T-helper 22 cell (primary cell): ENCODE results near the gene PM20D2.

ENCODE experiments used
- DNase-seq: peaks from one replicate; pipeline ENCODE4 v3.0.0-alpha.2; 2020; ENCODE audit warnings: low read depth

The PM20D2 gene

DNA sequence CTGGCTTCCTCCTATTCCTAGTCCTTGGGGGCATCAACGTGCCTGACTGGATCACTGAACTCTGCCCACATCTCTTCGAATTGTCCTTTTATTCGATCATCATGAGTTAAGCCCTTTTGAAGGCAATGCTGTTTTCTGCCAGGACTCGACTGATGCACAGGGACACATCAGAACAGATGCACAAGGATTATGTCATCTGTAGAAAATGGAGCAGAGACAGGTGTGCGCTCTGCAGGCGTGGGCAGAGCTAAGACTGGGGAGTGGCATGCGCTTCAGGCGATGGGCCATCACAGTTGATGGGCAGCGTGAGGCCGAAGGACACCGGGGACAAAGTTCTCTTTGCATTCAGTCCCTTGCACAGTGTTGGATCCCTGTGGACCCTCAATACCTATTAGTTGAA, 58.2 kb downstream of the PM20D2 start:
- no peak for DNase-seq

DNA sequence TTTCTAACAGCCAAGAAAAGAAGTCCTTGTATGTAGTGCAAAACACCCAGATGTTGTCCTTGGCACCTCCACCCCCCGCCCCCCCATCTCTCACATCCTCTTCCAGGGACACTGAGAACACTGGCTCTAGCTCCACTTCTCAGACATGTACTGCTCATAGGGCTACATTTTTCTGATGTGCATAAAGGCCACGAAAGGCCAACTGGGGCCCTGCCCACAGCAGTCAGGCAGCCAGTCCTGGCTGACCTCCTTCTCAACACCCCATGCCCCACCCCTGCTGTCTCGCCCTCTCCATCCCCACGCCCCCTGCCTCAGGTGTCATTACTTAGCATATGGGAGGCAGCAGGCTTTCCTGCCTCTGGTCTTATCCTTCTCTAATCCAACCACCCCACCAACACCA, 60.0 kb downstream of the PM20D2 start:
- DNase-seq, result no peak

DNA sequence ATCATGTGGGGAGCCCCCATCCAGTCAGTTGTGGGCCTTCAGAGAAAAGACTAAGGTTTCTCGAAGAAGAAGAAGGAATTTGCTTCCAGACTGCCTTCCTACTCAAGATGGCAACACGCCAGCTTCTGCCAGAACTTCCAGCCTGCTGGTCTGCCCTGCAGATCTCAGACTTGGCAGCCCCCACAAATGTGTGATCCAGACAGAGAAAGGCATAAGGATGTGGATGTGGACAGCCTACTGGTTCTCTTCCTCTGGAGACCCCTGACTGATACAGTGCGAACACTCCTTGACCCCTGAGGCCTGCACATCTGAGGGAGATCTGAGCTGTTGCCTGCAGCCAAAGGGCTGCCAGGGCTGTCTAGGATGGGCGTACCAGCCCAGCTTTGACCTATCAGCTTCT, 62.7 kb downstream of the PM20D2 start:
- DNase-seq, result no peak

DNA sequence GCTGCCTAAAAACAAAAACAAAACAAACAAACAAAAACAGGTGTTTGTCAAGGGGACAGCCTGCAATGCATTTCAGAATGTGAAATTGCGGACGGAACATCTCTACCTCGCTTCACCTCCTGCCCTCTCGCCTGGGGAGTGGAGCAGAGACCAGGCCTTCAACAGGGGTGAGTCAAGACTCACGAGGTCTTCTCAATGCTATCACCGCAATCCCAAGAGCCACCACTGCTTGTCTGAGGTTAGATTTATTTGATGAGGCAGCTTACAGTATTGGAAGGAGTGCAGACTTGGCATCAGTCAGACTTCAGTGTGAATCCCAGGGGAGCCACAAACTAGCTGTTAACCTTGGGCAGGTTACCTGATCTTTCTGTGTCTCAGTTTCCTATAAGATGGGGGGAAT, 63.6 kb downstream of the PM20D2 start:
- DNase-seq, result no peak

DNA sequence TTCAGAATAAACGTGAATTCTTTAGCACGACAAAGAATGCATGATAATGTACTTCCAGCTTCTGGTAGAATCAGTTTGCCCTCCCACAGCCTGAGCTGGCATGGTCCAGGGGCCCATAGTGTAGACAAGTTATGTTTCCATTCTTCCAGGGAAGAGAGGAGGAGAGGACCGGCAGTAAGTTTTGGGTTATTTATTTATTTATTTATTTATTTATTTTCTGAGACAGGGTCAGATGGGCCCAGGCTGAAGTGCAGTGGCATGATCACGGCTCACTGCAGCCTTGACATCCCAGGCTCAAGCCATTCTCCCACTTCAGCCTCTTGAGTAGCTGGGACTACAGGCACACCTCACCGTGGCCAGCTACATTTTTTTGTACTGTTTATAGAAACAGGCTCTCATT, 66.6 kb downstream of the PM20D2 start:
- no peak for DNase-seq

DNA sequence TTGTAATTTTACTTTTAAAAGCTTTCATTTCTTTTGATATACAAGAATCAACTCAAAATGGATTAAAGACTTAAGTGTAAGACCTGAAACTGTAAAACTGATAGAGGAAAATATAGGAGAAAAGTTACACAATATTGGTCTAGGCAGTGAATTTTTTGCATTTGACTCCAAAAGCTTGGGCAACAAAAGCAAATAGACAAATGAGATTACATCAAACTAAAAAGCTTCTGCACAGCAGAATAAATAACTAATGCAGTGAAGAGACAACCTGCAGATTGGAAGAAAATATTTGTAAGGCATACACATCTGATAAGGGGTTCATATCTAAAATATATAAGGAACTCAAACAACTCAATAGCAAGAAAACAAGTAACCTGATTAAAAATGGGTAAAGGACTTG, 68.3 kb downstream of the PM20D2 start:
- no peak for DNase-seq
